ENCODE results near the gene LRBA.
"Not testable (repeated sequence)": the region's sequence is repeated elsewhere in the genome, so short reads cannot be mapped to it uniquely, and the experiment has no call there.

The LRBA gene

DNA sequence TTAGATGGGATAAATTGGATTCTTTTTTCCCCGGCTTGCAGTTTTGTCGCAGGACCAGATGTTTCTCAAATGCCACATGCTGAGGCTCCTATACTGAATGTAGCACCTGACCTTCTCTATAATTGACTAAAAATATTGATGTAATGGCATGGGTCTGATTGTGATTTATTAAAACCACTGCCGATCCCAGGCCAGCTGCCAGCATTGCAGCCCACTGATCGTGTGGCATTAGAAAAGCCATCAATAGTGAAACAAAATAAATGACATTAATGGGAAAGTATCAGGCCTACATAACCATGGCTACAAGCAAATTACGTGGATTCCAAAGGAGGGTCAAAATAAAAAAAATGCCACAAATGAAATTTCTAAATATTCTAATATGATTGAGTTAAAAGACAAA lies 334.4 kb downstream of the LRBA start:
- Mint-ChIP-seq H3K4me3 (no peak overlapping the region), H3K27ac (no peak overlapping the region), H3K36me3 (peaks cover 29% of the 10 kb centered on the region), H3K4me1 (ENCODE audit: low read depth) (peaks cover 2% of the 10 kb centered on the region), H3K27me3 (no peaks in the 10 kb centered on the region), H3K9me3 (ENCODE audit: low read depth) (no peaks in the 10 kb centered on the region)

DNA sequence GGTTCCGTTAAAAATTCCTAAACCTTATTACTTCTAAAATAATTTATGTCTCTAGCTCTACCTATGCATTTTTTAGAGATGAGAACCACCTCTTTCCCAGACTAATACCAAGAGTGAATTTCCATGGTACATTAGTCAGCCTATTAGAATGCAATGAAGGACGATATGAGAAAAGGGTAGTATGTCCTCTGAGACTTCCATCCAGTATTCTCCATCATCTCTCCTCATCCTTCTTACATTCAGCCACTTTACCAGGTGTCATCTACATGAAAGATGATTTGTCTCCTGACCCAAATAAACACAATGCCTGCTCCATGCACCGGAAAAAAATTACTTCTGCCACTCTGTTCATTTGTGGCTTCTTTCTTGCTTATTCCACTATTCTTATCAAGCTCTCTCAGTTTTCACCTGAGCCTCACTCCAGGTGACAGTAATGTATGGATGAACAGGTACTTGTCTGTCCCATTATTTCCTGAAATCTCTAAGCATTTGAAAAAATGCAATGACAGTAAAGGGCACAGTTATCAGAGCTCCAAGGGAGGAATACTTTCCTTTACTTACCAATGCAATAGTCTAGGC lies 335.2 kb downstream of the LRBA start:
- Mint-ChIP-seq H3K9me3 (ENCODE audit: low read depth) (no peaks in the 10 kb centered on the region), H3K4me3 (no peak overlapping the region), H3K27ac (no peak overlapping the region), H3K27me3 (no peaks in the 10 kb centered on the region), H3K4me1 (ENCODE audit: low read depth) (peaks cover 2% of the 10 kb centered on the region), H3K36me3 (peaks cover 27% of the 10 kb centered on the region)

DNA sequence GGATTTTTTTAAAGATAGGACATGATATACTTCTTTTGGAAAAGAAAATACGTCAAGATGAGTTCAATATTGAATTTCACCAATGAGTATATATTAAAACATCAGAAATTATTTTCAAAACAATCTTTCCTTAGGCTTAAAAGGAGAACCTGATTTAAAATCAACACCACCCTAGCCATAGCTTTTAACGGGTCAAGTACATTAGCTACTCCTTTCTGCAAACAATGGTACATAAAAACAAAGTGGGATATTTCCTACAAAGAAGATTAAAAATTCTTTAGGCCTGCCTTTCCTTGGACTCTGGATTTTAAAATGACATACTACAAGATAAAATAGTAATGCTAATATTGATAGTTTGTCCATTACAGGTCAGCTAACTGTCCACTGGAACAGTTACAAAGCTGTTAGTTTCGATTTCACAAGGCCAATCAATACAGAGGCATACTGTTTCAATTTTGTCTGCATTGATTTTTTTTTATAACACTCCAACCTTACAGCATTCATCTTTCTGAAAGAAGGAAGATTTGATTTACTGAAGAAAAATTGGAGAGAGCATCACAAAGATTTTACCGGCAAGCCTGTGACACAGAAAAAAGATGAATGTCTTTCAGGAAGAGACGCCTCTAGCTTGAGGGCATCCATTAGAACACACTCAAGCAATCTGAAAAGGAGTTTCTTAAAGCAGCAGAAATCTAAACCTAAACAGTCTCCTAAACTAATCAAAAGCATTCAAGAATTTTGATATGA lies 335.9 kb downstream of the LRBA start:
- Mint-ChIP-seq H3K9me3 (ENCODE audit: low read depth) (no peaks in the 10 kb centered on the region), H3K36me3 (peaks cover 27% of the 10 kb centered on the region), H3K27me3 (no peaks in the 10 kb centered on the region), H3K27ac (no peak overlapping the region), H3K4me3 (no peak overlapping the region), H3K4me1 (ENCODE audit: low read depth) (no peaks in the 10 kb centered on the region)

DNA sequence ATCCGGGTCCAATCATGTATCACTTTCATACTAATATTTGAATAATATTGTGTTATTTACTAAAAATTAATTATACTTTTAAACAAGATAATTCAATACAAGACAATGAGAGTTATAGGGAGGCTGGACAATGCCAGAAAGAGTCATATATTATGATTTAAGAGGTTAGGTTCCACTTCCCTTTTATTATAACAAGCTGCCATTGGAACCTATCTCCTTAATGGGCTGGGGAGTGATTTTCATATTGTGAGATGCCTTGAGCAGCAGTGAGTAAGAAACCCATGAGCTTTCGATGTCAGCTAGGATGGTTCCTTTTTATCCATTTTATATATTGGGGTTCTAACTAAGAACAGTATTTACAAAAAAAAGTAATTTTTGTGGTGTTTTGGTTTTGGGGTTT lies 341.3 kb downstream of the LRBA start:
- Mint-ChIP-seq H3K27ac (no peak overlapping the region), H3K4me1 (ENCODE audit: low read depth) (no peaks in the 10 kb centered on the region), H3K9me3 (ENCODE audit: low read depth) (no peaks in the 10 kb centered on the region), H3K36me3 (peaks cover 22% of the 10 kb centered on the region), H3K27me3 (no peaks in the 10 kb centered on the region), H3K4me3 (no peak overlapping the region)

DNA sequence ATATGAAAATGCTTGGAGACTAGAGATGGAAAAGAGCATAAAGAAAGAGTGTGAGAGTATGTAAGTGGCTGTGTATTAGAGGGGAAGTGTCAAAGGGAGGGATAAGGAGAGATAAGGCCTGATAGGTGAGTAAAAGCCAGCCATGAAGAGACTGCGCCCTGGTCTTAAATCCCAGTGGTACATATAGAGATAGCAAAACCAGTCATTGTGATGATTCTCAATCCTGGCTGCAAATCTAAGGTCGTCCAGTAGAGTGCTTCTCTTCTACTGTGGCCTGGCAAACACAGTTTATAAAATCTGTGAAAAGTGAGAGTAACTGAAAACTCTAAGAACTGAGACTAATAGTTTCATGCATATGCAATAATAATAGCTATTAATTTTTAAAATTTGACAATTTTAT lies 346.3 kb downstream of the LRBA start:
- no peak overlapping the region for H3K4me3 Mint-ChIP-seq
- H3K27me3 Mint-ChIP-seq, result no peaks in the 10 kb centered on the region
- peaks cover 20% of the 10 kb centered on the region for H3K36me3 Mint-ChIP-seq
- no peaks in the 10 kb centered on the region for H3K4me1 Mint-ChIP-seq (ENCODE audit: low read depth)
- H3K27ac Mint-ChIP-seq, result no peak overlapping the region
- no peaks in the 10 kb centered on the region for H3K9me3 Mint-ChIP-seq (ENCODE audit: low read depth)

DNA sequence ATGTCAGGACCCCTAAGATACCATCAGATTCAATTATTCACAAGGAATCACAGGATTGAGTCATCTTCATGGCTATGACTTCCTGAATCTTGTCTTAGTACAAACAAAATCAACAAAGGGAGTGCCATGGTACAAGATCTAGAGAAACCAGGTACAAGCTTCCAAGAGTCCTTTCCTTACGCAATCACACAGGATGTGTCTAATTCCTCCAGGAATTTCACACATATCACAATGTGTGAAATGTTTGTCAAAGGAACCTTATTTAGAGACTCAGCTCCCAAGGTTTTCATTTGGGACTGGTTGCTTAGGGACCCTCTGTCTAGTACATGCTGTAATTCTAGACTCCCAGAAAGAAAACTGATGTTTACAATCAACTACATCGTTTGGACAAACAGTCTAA lies 350.1 kb downstream of the LRBA start:
- Mint-ChIP-seq H3K4me1 (ENCODE audit: low read depth) (no peaks in the 10 kb centered on the region), H3K36me3 (peaks cover 19% of the 10 kb centered on the region), H3K27ac (no peak overlapping the region), H3K4me3 (no peak overlapping the region), H3K27me3 (no peaks in the 10 kb centered on the region), H3K9me3 (ENCODE audit: low read depth) (no peaks in the 10 kb centered on the region)

DNA sequence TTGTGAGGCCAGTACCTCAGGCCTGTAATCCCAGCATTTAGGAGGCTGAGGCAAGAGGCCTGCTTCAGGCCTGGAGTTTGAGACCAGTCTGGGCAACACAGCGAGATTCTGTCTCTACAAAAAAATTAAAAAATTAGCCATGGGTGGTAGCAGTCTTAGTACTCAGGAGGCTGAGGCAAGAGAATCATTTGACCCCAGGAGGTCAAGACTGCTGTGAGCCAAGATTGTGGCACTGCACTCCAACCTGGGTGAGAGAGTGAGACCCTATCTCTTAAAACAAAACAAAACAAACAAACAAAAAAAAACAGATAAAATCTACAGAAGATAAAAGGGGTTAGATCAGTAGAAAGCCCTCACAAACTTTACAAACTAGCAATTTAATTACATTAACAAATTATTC lies 352.4 kb downstream of the LRBA start:
- Mint-ChIP-seq H3K27ac (no peak overlapping the region), H3K4me1 (ENCODE audit: low read depth) (no peaks in the 10 kb centered on the region), H3K27me3 (no peaks in the 10 kb centered on the region), H3K4me3 (no peak overlapping the region), H3K36me3 (peaks cover 14% of the 10 kb centered on the region), H3K9me3 (ENCODE audit: low read depth) (no peaks in the 10 kb centered on the region)

DNA sequence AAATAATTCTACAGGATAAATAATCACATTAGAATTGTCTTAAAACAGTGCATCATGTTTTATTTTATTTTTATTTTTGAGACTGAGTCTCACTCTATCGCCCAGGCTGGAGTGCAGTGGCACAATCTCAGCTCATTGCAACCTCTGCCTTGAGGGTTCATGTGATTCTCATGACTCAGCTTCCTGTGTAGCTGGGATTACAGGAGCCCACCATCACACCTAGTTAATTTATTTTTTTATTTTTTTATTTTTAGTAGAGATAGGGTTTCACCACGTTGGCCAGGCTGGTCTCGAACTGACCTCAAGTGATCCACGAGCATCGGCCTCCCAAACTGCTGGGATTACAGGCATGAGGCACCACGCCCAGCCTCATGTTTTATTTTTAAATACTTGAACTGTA lies 353.5 kb downstream of the LRBA start:
- not testable (repeated sequence) for H3K9me3 Mint-ChIP-seq (ENCODE audit: low read depth); H3K4me1 Mint-ChIP-seq (ENCODE audit: low read depth); H3K27me3 Mint-ChIP-seq; H3K4me3 Mint-ChIP-seq; H3K27ac Mint-ChIP-seq
- H3K36me3 Mint-ChIP-seq, result peaks cover 16% of the 10 kb centered on the region

DNA sequence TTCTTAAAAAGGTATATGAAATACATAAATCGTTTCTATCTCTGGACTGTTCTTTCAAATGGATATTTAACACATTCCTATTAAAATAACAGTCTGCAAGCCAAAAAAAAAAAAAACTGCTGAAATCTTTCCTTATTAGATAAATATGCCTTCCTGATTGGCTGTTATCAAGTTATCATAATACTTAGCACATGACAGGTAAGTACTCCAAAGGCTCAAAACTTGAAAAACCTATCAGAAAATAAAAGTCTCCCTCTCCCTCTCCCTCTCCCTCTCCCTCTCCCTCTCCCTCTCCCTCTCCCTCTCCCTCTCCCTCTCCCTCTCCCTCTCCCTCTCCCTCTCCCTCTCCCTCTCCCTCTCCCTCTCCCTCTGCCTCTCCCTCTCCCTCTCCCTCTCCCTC lies 356.8 kb downstream of the LRBA start:
- H3K9me3 Mint-ChIP-seq (ENCODE audit: low read depth); H3K27ac Mint-ChIP-seq; H3K4me1 Mint-ChIP-seq (ENCODE audit: low read depth); H3K4me3 Mint-ChIP-seq; H3K27me3 Mint-ChIP-seq: not testable (repeated sequence)
- H3K36me3 Mint-ChIP-seq, result peaks cover 17% of the 10 kb centered on the region

DNA sequence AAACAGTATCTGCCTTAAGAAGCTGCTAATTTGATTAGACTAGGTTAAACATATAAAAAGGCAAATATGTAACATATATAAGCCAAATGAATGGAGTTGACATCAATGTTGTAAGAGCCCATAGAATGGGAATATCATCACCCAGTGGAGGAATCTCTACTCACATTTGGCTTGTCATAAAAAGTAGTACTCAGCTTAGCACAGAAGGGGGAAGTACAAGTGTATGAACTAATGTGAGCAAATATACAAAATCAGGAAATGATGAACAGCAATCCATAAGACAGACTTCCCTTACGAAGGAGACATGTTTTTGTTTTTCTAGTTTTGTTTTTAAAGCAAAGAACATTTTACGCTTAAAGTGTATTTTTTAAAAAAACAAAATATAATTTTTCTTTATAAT lies 358.2 kb downstream of the LRBA start:
- no peak overlapping the region for H3K27ac Mint-ChIP-seq
- no peak overlapping the region for H3K4me3 Mint-ChIP-seq
- H3K9me3 Mint-ChIP-seq (ENCODE audit: low read depth), result no peaks in the 10 kb centered on the region
- no peaks in the 10 kb centered on the region for H3K4me1 Mint-ChIP-seq (ENCODE audit: low read depth)
- H3K27me3 Mint-ChIP-seq, result no peaks in the 10 kb centered on the region
- peaks cover 13% of the 10 kb centered on the region for H3K36me3 Mint-ChIP-seq

DNA sequence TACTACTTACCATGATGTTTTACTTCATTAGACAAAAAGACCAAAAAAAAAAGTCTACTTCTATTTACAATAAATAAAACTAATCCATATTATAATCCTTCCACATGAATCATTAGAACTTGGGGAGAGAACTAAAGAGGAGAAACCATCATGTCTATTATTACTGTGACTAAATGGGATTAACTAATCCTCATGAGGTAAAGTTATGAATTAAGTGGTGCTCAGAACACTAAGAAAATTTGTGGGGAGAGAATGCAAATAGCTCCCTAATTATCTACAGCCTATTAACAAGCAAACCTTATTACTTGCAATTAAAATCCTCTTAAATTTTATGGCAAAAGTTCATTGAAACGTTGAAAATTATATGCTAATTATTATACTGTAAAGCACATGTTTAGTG lies 364.3 kb downstream of the LRBA start:
- H3K9me3 Mint-ChIP-seq (ENCODE audit: low read depth), result no peaks in the 10 kb centered on the region
- no peaks in the 10 kb centered on the region for H3K4me1 Mint-ChIP-seq (ENCODE audit: low read depth)
- H3K36me3 Mint-ChIP-seq, result peaks cover 9% of the 10 kb centered on the region
- H3K27me3 Mint-ChIP-seq, result no peaks in the 10 kb centered on the region
- H3K4me3 Mint-ChIP-seq, result no peak overlapping the region
- no peak overlapping the region for H3K27ac Mint-ChIP-seq

DNA sequence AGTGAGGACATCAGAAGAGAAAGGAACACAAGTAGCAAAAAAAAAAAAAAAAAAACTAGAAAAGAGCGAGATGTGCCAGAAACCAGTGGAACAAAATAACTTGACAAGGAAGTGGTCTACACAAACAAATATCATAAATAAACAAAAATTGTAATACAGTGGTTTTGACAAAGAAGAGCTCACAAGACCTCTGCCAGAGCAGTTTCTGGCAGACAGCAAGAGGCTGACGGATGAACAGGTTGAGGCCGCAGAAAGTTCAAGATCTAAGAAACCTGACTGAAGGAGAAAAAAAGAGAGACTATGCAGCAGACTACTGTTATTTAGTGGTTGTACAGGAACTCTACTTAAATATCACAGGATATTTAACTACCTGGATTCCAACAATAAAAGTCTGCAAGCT lies 367.0 kb downstream of the LRBA start:
- Mint-ChIP-seq H3K27me3 (no peaks in the 10 kb centered on the region), H3K36me3 (peaks cover 12% of the 10 kb centered on the region), H3K27ac (no peak overlapping the region), H3K4me1 (ENCODE audit: low read depth) (no peaks in the 10 kb centered on the region), H3K4me3 (no peak overlapping the region), H3K9me3 (ENCODE audit: low read depth) (no peaks in the 10 kb centered on the region)

DNA sequence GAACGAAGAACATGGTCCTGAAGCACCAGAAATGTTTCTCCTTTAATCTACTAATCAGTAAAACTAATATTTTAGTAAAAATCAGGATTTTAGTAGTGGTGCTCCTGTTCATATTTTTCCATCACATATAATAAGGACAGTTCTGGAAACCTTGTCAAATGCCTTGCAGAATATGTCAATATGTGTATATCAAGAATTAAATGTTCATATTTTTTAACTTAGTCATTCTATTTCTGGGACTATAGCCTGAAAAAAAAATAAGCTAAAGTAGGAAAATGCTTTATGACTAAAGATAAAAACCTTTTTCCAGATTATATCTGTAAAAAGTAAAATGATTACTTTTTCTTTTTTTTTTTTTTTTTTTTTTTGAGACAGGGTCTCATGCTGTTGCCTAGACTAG lies 368.1 kb downstream of the LRBA start:
- Mint-ChIP-seq H3K4me3 (no peak overlapping the region), H3K36me3 (peaks cover 13% of the 10 kb centered on the region), H3K27me3 (no peaks in the 10 kb centered on the region), H3K27ac (no peak overlapping the region), H3K4me1 (ENCODE audit: low read depth) (no peaks in the 10 kb centered on the region), H3K9me3 (ENCODE audit: low read depth) (no peaks in the 10 kb centered on the region)

DNA sequence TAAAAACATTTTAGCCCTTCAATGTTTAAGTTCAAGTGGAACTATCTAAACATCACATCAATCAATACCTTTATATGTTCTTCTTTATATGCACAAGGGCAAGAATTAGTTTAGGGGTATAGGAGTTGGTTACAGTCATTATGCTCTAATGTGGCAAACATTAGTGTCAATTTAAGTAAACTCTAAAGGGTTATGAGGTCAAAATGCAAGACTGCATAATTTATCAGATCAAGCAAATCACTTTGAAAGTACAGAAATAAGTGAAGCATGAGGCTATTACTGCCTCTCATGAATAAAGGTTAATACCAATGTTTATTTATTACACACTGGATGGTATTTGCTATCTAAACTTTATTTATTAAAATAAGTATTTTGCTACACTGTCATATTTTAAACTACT lies 373.5 kb downstream of the LRBA start:
- Mint-ChIP-seq H3K27ac (no peak overlapping the region), H3K36me3 (peaks cover 21% of the 10 kb centered on the region), H3K4me3 (no peak overlapping the region), H3K4me1 (ENCODE audit: low read depth) (no peaks in the 10 kb centered on the region), H3K27me3 (no peaks in the 10 kb centered on the region), H3K9me3 (ENCODE audit: low read depth) (no peaks in the 10 kb centered on the region)

DNA sequence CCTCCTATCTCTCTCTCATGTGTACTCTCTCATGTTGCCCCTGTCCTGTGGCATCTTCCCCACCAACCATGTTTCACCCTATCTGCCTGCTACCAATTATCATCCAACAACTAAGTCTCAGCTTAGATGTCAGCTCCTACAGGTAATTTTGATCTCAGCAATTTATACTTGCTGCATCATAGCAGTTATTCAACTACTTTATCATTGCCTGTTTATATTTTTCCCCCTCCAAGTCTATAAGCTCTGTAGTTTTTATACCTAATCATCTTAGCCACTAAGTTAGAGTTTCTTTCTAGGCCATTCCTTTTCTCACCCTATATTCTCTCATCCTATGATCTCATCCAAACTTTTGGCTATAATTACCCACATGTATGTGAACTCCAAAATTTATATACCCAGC lies 382.4 kb downstream of the LRBA start:
- peaks cover 44% of the 10 kb centered on the region for H3K36me3 Mint-ChIP-seq
- no peaks in the 10 kb centered on the region for H3K27me3 Mint-ChIP-seq
- no peak overlapping the region for H3K27ac Mint-ChIP-seq
- no peak overlapping the region for H3K4me3 Mint-ChIP-seq
- H3K9me3 Mint-ChIP-seq (ENCODE audit: low read depth), result peaks cover 16% of the 10 kb centered on the region
- H3K4me1 Mint-ChIP-seq (ENCODE audit: low read depth), result peaks cover 2% of the 10 kb centered on the region

DNA sequence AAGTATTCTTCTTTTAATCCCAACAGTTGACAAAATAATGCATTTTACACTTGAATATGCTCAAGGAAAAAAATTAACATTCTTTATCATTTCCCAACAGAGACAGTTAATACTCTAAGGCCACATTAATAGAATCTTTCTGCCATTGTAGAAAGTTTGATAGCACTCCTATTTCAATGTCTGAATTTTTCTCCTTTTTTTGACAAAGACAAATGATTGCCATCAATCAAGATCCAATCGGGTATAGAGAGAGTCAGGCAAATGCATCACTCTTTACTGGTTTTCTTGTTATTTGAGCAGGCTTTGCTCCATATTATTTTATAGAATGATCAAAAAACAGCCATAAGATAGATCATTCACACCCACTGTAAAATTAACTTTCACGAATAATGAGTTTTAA lies 387.0 kb downstream of the LRBA start:
- H3K27me3 Mint-ChIP-seq, result no peaks in the 10 kb centered on the region
- H3K36me3 Mint-ChIP-seq, result peaks cover 14% of the 10 kb centered on the region
- no peak overlapping the region for H3K4me3 Mint-ChIP-seq
- H3K9me3 Mint-ChIP-seq (ENCODE audit: low read depth), result no peaks in the 10 kb centered on the region
- H3K27ac Mint-ChIP-seq, result no peak overlapping the region
- H3K4me1 Mint-ChIP-seq (ENCODE audit: low read depth), result peaks cover 2% of the 10 kb centered on the region

All from activated naive CD8-positive, alpha-beta T cell (primary cell).